DOHH2 (cell line): ENCODE measurements around the gene DTYMK.

Source experiments
- H3F3A ChIP-seq: fragments of 200-600 bp; sonication (generic), shearing (Covaris generic); 2 replicates; pipeline ENCODE4 v1.6.0; 2016; ENCODE audit warnings: antibody characterized with exemption, mild to moderate bottlenecking; ENCODE audit not compliant: control insufficient read depth, insufficient read depth
- H3K27ac ChIP-seq: fragments of 200-600 bp; sonication (generic); 2 replicates; pipeline ENCODE4 v1.5.1; 2014; ENCODE audit warnings: low read depth, mild to moderate bottlenecking, low read length, moderate library complexity
- H3K27me3 ChIP-seq: fragments of 200-600 bp; sonication (generic); 2 replicates; pipeline ENCODE4 v1.6.1; 2014; ENCODE audit warnings: mild to moderate bottlenecking, low read length, mixed read lengths; ENCODE audit not compliant: control insufficient read depth
- H3K36me3 ChIP-seq: fragments of 200-600 bp; sonication (generic); 2 replicates; pipeline ENCODE4 v1.6.1; 2014; ENCODE audit warnings: mild to moderate bottlenecking, low read length, moderate library complexity, mixed read lengths; ENCODE audit not compliant: control insufficient read depth
- H3K4me1 ChIP-seq: fragments of 200-600 bp; sonication (generic); 2 replicates; pipeline ENCODE4 v1.6.1; 2014; ENCODE audit warnings: mild to moderate bottlenecking, low read length, mixed read lengths; ENCODE audit not compliant: control insufficient read depth
- H3K4me2 ChIP-seq: fragments of 200-600 bp; sonication (generic); 2 replicates; pipeline ENCODE4 v1.6.0; 2014; ENCODE audit warnings: mild to moderate bottlenecking, low read length, moderate library complexity
- H3K4me3 ChIP-seq: fragments of 200-600 bp; sonication (generic); 2 replicates; pipeline ENCODE4 v1.5.1; 2014; ENCODE audit warnings: mild to moderate bottlenecking, low read length, mixed read lengths
- H3K79me2 ChIP-seq: fragments of 200-600 bp; sonication (generic); 2 replicates; pipeline ENCODE4 v1.6.1; 2014; ENCODE audit warnings: mild to moderate bottlenecking, low read length, mixed read lengths; ENCODE audit not compliant: control insufficient read depth
- H3K9me2 ChIP-seq: fragments of 200-600 bp; sonication (generic); replicated peaks from 2 replicates; pipeline ENCODE4 v1.6.1; 2014; ENCODE audit warnings: mild to moderate bottlenecking, low read length, mixed read lengths; ENCODE audit not compliant: control insufficient read depth
- H3K9me3 ChIP-seq: fragments of 200-600 bp; sonication (generic); 2 replicates; pipeline ENCODE4 v1.6.1; 2014; ENCODE audit warnings: antibody characterized with exemption, low read length, mixed read lengths; ENCODE audit not compliant: control insufficient read depth, insufficient read depth
- H4K20me1 ChIP-seq: fragments of 200-600 bp; sonication (generic); 2 replicates; pipeline ENCODE4 v1.6.0; 2014; ENCODE audit warnings: low read depth, mild to moderate bottlenecking, antibody characterized with exemption, low read length, moderate library complexity; ENCODE audit not compliant: control insufficient read depth, insufficient read depth
- EZH2phosphoT487 ChIP-seq: fragments of 200-600 bp; sonication (generic); IDR thresholded peaks from 2 replicates; pipeline ENCODE4 v1.6.1; 2017; ENCODE audit warnings: borderline replicate concordance, mild to moderate bottlenecking, antibody characterized with exemption, low read length, moderate library complexity, mixed read lengths
- TF ChIP-seq, protein P1 (sequence below): fragments of 200-600 bp; sonication (generic); IDR thresholded peaks from one replicate; pipeline ENCODE4 v1.5.1; 2014; ENCODE audit warnings: antibody characterized with exemption, mild to moderate bottlenecking, low read depth, low read length; ENCODE audit not compliant: poor library complexity, severe bottlenecking

DTYMK gene

GRCh38 chr2:241671457-241672240 lies 15.0 kb downstream of the DTYMK start:
- Histone ChIP-seq H3K79me2 (no peaks in the 10 kb centered on the region), H3K4me2 (no peak overlapping the region), H3F3A (no peaks in the 10 kb centered on the region), H4K20me1 (no peaks in the 10 kb centered on the region), H3K4me3 (no peak overlapping the region), H3K36me3 (peaks cover 58% of the 10 kb centered on the region), H3K9me3 (no peaks in the 10 kb centered on the region), H3K27ac (no peak overlapping the region), H3K27me3 (no peaks in the 10 kb centered on the region), H3K4me1 (no peaks in the 10 kb centered on the region), H3K9me2 (no peaks in the 10 kb centered on the region)
- TF ChIP-seq, protein P1, sequence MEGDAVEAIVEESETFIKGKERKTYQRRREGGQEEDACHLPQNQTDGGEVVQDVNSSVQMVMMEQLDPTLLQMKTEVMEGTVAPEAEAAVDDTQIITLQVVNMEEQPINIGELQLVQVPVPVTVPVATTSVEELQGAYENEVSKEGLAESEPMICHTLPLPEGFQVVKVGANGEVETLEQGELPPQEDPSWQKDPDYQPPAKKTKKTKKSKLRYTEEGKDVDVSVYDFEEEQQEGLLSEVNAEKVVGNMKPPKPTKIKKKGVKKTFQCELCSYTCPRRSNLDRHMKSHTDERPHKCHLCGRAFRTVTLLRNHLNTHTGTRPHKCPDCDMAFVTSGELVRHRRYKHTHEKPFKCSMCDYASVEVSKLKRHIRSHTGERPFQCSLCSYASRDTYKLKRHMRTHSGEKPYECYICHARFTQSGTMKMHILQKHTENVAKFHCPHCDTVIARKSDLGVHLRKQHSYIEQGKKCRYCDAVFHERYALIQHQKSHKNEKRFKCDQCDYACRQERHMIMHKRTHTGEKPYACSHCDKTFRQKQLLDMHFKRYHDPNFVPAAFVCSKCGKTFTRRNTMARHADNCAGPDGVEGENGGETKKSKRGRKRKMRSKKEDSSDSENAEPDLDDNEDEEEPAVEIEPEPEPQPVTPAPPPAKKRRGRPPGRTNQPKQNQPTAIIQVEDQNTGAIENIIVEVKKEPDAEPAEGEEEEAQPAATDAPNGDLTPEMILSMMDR = no peak
- no peak for TF ChIP-seq EZH2phosphoT487

GRCh38 chr2:241670333-241671110 lies 16.1 kb downstream of the DTYMK start:
- H3K4me1 ChIP-seq = no peaks in the 10 kb centered on the region
- H3K27me3 ChIP-seq = no peaks in the 10 kb centered on the region
- TF ChIP-seq EZH2phosphoT487 = no peak
- TF ChIP-seq, protein P1 = no peak
- H3K4me3 ChIP-seq = no peak overlapping the region
- H3K79me2 ChIP-seq = no peaks in the 10 kb centered on the region
- no peaks in the 10 kb centered on the region for H3K9me2 ChIP-seq
- no peaks in the 10 kb centered on the region; the same call in 1 of the 2 replicates for H4K20me1 ChIP-seq
- no peaks in the 10 kb centered on the region for H3F3A ChIP-seq
- H3K36me3 ChIP-seq = peaks cover 50% of the 10 kb centered on the region
- no peak overlapping the region for H3K27ac ChIP-seq
- H3K9me3 ChIP-seq = no peaks in the 10 kb centered on the region
- H3K4me2 ChIP-seq = no peak overlapping the region

- H3K9me2 ChIP-seq = no peaks in the 10 kb centered on the region
- H3K4me1 ChIP-seq = no peaks in the 10 kb centered on the region
- H3K27me3 ChIP-seq = no peaks in the 10 kb centered on the region
- no peaks in the 10 kb centered on the region for H3K9me3 ChIP-seq
- no peak overlapping the region for H3K27ac ChIP-seq
- H4K20me1 ChIP-seq = no peaks in the 10 kb centered on the region; the same call in 1 of the 2 replicates
- H3K4me3 ChIP-seq = no peak overlapping the region
- no peaks in the 10 kb centered on the region for H3F3A ChIP-seq
- peaks cover 34% of the 10 kb centered on the region; the same call in 1 of the 2 replicates for H3K36me3 ChIP-seq
- no peaks in the 10 kb centered on the region for H3K79me2 ChIP-seq
- no peak for TF ChIP-seq EZH2phosphoT487
- TF ChIP-seq, protein P1 = no peak
- no peak overlapping the region for H3K4me2 ChIP-seq
Measured at GRCh38 chr2:241668839-241669238, 17.8 kb downstream of the DTYMK start.
